ENCODE results near the gene PACSIN2.

PACSIN2 gene

GRCh38 chr22:42883970-42884369 is 131.0 kb downstream of the PACSIN2 start:
- DNase-seq (ENCODE audit: low read depth in 2 of 2), result no peak

GRCh38 chr22:42883121-42883520 is 131.8 kb downstream of the PACSIN2 start:
- DNase-seq (ENCODE audit: low read depth in 2 of 2), result no peak

GRCh38 chr22:42881982-42882656 is 132.8 kb downstream of the PACSIN2 start:
- no peak for DNase-seq (ENCODE audit: low read depth in 2 of 2)

GRCh38 chr22:42881298-42881697 is 133.7 kb downstream of the PACSIN2 start:
- no peak for DNase-seq (ENCODE audit: low read depth in 2 of 2)

- DNase-seq (ENCODE audit: low read depth in 2 of 2), result no peak
Observed at GRCh38 chr22:42880815-42881214, 134.1 kb downstream of the PACSIN2 start.

GRCh38 chr22:42879371-42880021 is 135.5 kb downstream of the PACSIN2 start:
- DNase-seq (ENCODE audit: low read depth in 2 of 2), result no peak

GRCh38 chr22:42878561-42879305 is 136.2 kb downstream of the PACSIN2 start:
- DNase-seq (ENCODE audit: low read depth in 2 of 2), result no peak

GRCh38 chr22:42877597-42878340 is 137.2 kb downstream of the PACSIN2 start:
- DNase-seq (ENCODE audit: low read depth in 2 of 2), result no peak

- DNase-seq (ENCODE audit: low read depth in 2 of 2), result no peak
Observed at GRCh38 chr22:42877158-42877557, 137.8 kb downstream of the PACSIN2 start.

GRCh38 chr22:42876041-42876440 is 138.9 kb downstream of the PACSIN2 start:
- no peak for DNase-seq (ENCODE audit: low read depth in 2 of 2)

- DNase-seq (ENCODE audit: low read depth in 2 of 2), result no peak
Observed at GRCh38 chr22:42874010-42874409, 140.9 kb downstream of the PACSIN2 start.

- DNase-seq (ENCODE audit: low read depth in 2 of 2), result no peak
Observed at GRCh38 chr22:42873356-42873755, 141.6 kb downstream of the PACSIN2 start.

GRCh38 chr22:42872821-42873220 is 142.1 kb downstream of the PACSIN2 start:
- no peak for DNase-seq (ENCODE audit: low read depth in 2 of 2)

GRCh38 chr22:42871146-42872050 is 143.6 kb downstream of the PACSIN2 start:
- no peak for DNase-seq (ENCODE audit: low read depth in 2 of 2)

- DNase-seq (ENCODE audit: low read depth in 2 of 2), result no peak
Observed at GRCh38 chr22:42869888-42870480, 145.0 kb downstream of the PACSIN2 start.

- no peak for DNase-seq (ENCODE audit: low read depth in 2 of 2)
Observed at GRCh38 chr22:42869463-42869862, 145.5 kb downstream of the PACSIN2 start.

GRCh38 chr22:42868751-42869251 is 146.1 kb downstream of the PACSIN2 start:
- no peak for DNase-seq (ENCODE audit: low read depth in 2 of 2)

- DNase-seq (ENCODE audit: low read depth in 2 of 2), result no peak
Observed at GRCh38 chr22:42866100-42866499, 148.8 kb downstream of the PACSIN2 start.

GRCh38 chr22:42865536-42865935 is 149.4 kb downstream of the PACSIN2 start:
- DNase-seq (ENCODE audit: low read depth in 2 of 2), result no peak

- DNase-seq (ENCODE audit: low read depth in 2 of 2), result peak in 1 of 2 donors; percentile 33
Observed at GRCh38 chr22:42863349-42863961, 151.5 kb downstream of the PACSIN2 start.
